H9 (cell line): ENCODE measurements around the gene EDEM1. TPM values are rescaled to one million over a fixed set of nuclear protein-coding genes. Genes with fewer than 3 reads are reported as not detected.

ENCODE experiments used
- DNase-seq: peaks from one replicate; pipeline ENCODE4 v3.0.0-alpha.2; 2017
- H2AFZ ChIP-seq: one replicate; pipeline ENCODE4 v1.6.1; 2013; ENCODE audit warnings: mild to moderate bottlenecking, low read length, control low read depth, moderate library complexity
- H2AK5ac ChIP-seq: 2 replicates; pipeline ENCODE4 v1.6.1; 2013; ENCODE audit warnings: low read length, control low read depth, mixed read lengths; ENCODE audit not compliant: insufficient read length
- H2BK120ac ChIP-seq: one replicate; pipeline ENCODE4 v1.6.1; 2013; ENCODE audit warnings: low read depth, mild to moderate bottlenecking, low read length, control low read depth, inconsistent platforms; ENCODE audit not compliant: poor library complexity, severe bottlenecking
- H2BK12ac ChIP-seq: 2 replicates; pipeline ENCODE4 v1.6.1; 2013; ENCODE audit warnings: low read length, control low read depth, mixed read lengths, low read depth; ENCODE audit not compliant: insufficient read length
- H2BK15ac ChIP-seq: 2 replicates; pipeline ENCODE4 v1.6.1; 2013; ENCODE audit warnings: low read depth, low read length, control low read depth
- H2BK20ac ChIP-seq: one replicate; pipeline ENCODE4 v1.6.1; 2013; ENCODE audit warnings: low read depth, mild to moderate bottlenecking, low read length, control low read depth, inconsistent platforms; ENCODE audit not compliant: poor library complexity, severe bottlenecking
- H2BK5ac ChIP-seq: 2 replicates; pipeline ENCODE4 v1.6.1; 2013; ENCODE audit warnings: low read length, control low read depth, mixed read lengths; ENCODE audit not compliant: insufficient read length
- H3K14ac ChIP-seq: 2 replicates; pipeline ENCODE4 v1.6.1; 2013; ENCODE audit warnings: low read length, control low read depth; ENCODE audit not compliant: insufficient read depth
- H3K18ac ChIP-seq: 2 replicates; pipeline ENCODE4 v1.6.1; 2013; ENCODE audit warnings: low read depth, mild to moderate bottlenecking, mixed read lengths, low read length, control low read depth; ENCODE audit not compliant: insufficient read length
- H3K23ac ChIP-seq: 2 replicates; pipeline ENCODE4 v1.6.1; 2013; ENCODE audit warnings: low read length, control low read depth, mixed read lengths, low read depth; ENCODE audit not compliant: insufficient read length
- H3K23me2 ChIP-seq: 2 replicates; pipeline ENCODE4 v1.6.1; 2013; ENCODE audit warnings: low read depth, mild to moderate bottlenecking, mixed read lengths, low read length, control low read depth; ENCODE audit not compliant: insufficient read length, poor library complexity, severe bottlenecking
- H3K27ac ChIP-seq: 2 replicates; pipeline ENCODE4 v1.5.1; 2013; ENCODE audit warnings: low read length, control low read depth, mixed read lengths, low read depth; ENCODE audit not compliant: insufficient read length
- H3K27me3 ChIP-seq: 2 replicates; pipeline ENCODE4 v1.6.1; 2013; ENCODE audit warnings: low read length, control low read depth, inconsistent platforms; ENCODE audit not compliant: insufficient read depth
- H3K4ac ChIP-seq: 2 replicates; pipeline ENCODE4 v1.6.1; 2013; ENCODE audit warnings: low read depth, mild to moderate bottlenecking, control low read depth, inconsistent platforms, low read length, moderate library complexity
- H3K4me1 ChIP-seq: 2 replicates; pipeline ENCODE4 v1.6.1; 2013; ENCODE audit warnings: low read length, control low read depth, inconsistent platforms; ENCODE audit not compliant: insufficient read depth
- H3K4me2 ChIP-seq: 2 replicates; pipeline ENCODE4 v1.6.1; 2013; ENCODE audit warnings: low read length, control low read depth, mixed read lengths; ENCODE audit not compliant: insufficient read length, insufficient read depth
- H3K56ac ChIP-seq: 2 replicates; pipeline ENCODE4 v1.6.1; 2013; ENCODE audit warnings: low read depth, mild to moderate bottlenecking, mixed read lengths, low read length, control low read depth; ENCODE audit not compliant: insufficient read length
- H3K79me1 ChIP-seq: 2 replicates; pipeline ENCODE4 v1.6.1; 2013; ENCODE audit warnings: low read depth, mild to moderate bottlenecking, moderate library complexity, low read length, control low read depth, inconsistent platforms; ENCODE audit not compliant: insufficient read depth, poor library complexity, severe bottlenecking
- H3K79me2 ChIP-seq: 2 replicates; pipeline ENCODE4 v1.6.1; 2013; ENCODE audit warnings: low read length, control low read depth, inconsistent platforms; ENCODE audit not compliant: insufficient read depth
- H3K9ac ChIP-seq: 2 replicates; pipeline ENCODE4 v1.6.1; 2013; ENCODE audit warnings: low read length, control low read depth, mixed read lengths; ENCODE audit not compliant: insufficient read length; ENCODE audit errors: extremely low read depth
- H3K9me3 ChIP-seq: one replicate; pipeline ENCODE4 v1.6.1; 2013; ENCODE audit warnings: low read depth, low read length, inconsistent platforms; ENCODE audit not compliant: control insufficient read depth
- H3T11ph ChIP-seq: one replicate; pipeline ENCODE4 v1.6.1; 2013; ENCODE audit warnings: mild to moderate bottlenecking, low read length, control low read depth, inconsistent platforms
- H4K20me1 ChIP-seq: one replicate; pipeline ENCODE4 v1.6.1; 2013; ENCODE audit not compliant: control insufficient read depth, insufficient read length, insufficient read depth
- H4K5ac ChIP-seq: 2 replicates; pipeline ENCODE4 v1.6.1; 2013; ENCODE audit warnings: low read depth, mild to moderate bottlenecking, mixed read lengths, low read length, control low read depth; ENCODE audit not compliant: insufficient read length
- H4K8ac ChIP-seq: replicated peaks from 2 replicates; pipeline ENCODE4 v1.6.1; 2013; ENCODE audit warnings: low read length, control low read depth, mixed read lengths, low read depth; ENCODE audit not compliant: insufficient read length
- H4K91ac ChIP-seq: 2 replicates; pipeline ENCODE4 v1.6.1; 2013; ENCODE audit warnings: low read depth, mild to moderate bottlenecking, moderate library complexity, mixed read lengths, low read length, control low read depth; ENCODE audit not compliant: insufficient read length
- H3K27ac Mint-ChIP-seq, 3 experiments: 2 replicates in 2 of 3; 3 replicates in 1 of 3; pipeline ENCODE4 v1.8.0; 2020 to 2021; ENCODE audit warnings: mixed read lengths in 3 of 3, mild to moderate bottlenecking in 1 of 3, moderate library complexity in 1 of 3
- H3K27me3 Mint-ChIP-seq: 2 replicates; pipeline ENCODE4 v1.8.0; 2021; ENCODE audit warnings: low read depth, mild to moderate bottlenecking, moderate library complexity, mixed read lengths
- H3K36me3 Mint-ChIP-seq, 3 experiments: 2 replicates in 2 of 3; 3 replicates in 1 of 3; pipeline ENCODE4 v1.8.0; 2020 to 2021; ENCODE audit warnings: low read depth in 3 of 3, mixed read lengths in 3 of 3; ENCODE audit not compliant: insufficient read depth in 1 of 3
- H3K4me1 Mint-ChIP-seq, 2 experiments: 2 replicates each; pipeline ENCODE4 v1.8.0; 2020; ENCODE audit warnings: mixed read lengths in 2 of 2
- H3K4me3 Mint-ChIP-seq, 2 experiments: 2 replicates in 1 of 2; 3 replicates in 1 of 2; pipeline ENCODE4 v1.8.0; 2020 to 2021; ENCODE audit warnings: mild to moderate bottlenecking in 2 of 2, mixed read lengths in 2 of 2, moderate library complexity in 1 of 2
- H3K9me3 Mint-ChIP-seq, 2 experiments: 2 replicates in 1 of 2; 3 replicates in 1 of 2; pipeline ENCODE4 v1.8.0; 2020; ENCODE audit warnings: mild to moderate bottlenecking in 2 of 2, mixed read lengths in 2 of 2, moderate library complexity in 1 of 2
- WGBS: extraction: QIAGEN DNeasy Blood & Tissue Kit; methylation state at CpG from one replicate; pipeline ENCODE4 v1.1.7; 2013; ENCODE audit warnings: missing lambda C conversion rate, low lambda C conversion rate, mixed read lengths; ENCODE audit not compliant: insufficient read length; ENCODE audit errors: extremely low coverage; 5-methylcytosine and 5-hydroxymethylcytosine counted together
- total RNA-seq: library from RNA; stranded (reverse); gene quantifications from 2 replicates; pipeline ENCODE4 v1.2.1, GENCODE V29; 2021
- TF ChIP-seq, protein P1 (sequence below): fragments of 200-600 bp; sonication (generic); conservative IDR thresholded peaks from 3 replicates; pipeline ENCODE4 v1.8.0; 2021; ENCODE audit warnings: antibody characterized with exemption, mild to moderate bottlenecking

The EDEM1 gene
- total RNA-seq, 1 experiment from 2014 or later = 11.7 TPM

DNA sequence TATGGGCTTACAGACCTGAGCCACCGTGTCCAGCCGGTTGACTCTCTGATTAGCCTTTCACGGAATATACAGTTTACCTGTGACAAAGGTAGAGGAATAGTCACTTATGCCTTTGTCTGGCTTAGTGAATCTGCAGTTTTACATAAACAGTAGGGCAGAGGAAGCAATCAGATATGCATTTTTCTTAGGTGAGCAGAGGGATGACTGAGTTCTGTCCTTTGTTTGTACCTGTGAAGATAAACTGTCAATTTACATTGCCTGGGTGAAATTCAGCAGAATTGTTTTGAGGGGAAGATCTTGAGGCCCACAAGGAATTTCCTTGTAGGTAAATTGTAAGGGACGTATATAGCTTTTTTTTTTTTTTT is 10.8 kb downstream of the EDEM1 start:
- no peak overlapping the region for H2AFZ ChIP-seq
- no peaks in the 10 kb centered on the region for H3K23me2 ChIP-seq
- no peaks in the 10 kb centered on the region for H4K20me1 ChIP-seq
- H3K79me1 ChIP-seq = peaks cover 4% of the 10 kb centered on the region
- peaks cover 40 to 48% (median 42%) of the 10 kb centered on the region in 3 experiments for H3K36me3 Mint-ChIP-seq
- no peaks in the 10 kb centered on the region for H3K9me3 ChIP-seq
- no peak for DNase-seq
- H3K14ac ChIP-seq = no peak overlapping the region
- H4K8ac ChIP-seq = no peak overlapping the region
- H2BK15ac ChIP-seq = no peak overlapping the region
- H3K27ac Mint-ChIP-seq = peak overlapping the region in 2 of 3 experiments; percentile 25 to 45; a peak in 3 of 7 replicates
- H3K56ac ChIP-seq = no peak overlapping the region
- no peaks in the 10 kb centered on the region for H3K79me2 ChIP-seq
- TF ChIP-seq, protein P1, sequence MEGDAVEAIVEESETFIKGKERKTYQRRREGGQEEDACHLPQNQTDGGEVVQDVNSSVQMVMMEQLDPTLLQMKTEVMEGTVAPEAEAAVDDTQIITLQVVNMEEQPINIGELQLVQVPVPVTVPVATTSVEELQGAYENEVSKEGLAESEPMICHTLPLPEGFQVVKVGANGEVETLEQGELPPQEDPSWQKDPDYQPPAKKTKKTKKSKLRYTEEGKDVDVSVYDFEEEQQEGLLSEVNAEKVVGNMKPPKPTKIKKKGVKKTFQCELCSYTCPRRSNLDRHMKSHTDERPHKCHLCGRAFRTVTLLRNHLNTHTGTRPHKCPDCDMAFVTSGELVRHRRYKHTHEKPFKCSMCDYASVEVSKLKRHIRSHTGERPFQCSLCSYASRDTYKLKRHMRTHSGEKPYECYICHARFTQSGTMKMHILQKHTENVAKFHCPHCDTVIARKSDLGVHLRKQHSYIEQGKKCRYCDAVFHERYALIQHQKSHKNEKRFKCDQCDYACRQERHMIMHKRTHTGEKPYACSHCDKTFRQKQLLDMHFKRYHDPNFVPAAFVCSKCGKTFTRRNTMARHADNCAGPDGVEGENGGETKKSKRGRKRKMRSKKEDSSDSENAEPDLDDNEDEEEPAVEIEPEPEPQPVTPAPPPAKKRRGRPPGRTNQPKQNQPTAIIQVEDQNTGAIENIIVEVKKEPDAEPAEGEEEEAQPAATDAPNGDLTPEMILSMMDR = no peak
- peak overlapping the region; percentile 45 for H3T11ph ChIP-seq
- H3K4me1 Mint-ChIP-seq = peaks cover 19 to 23% of the 10 kb centered on the region in 2 experiments
- H3K27ac ChIP-seq = peak overlapping the region; percentile 94
- no peak overlapping the region for H3K4me2 ChIP-seq
- no peaks in the 10 kb centered on the region for H3K27me3 Mint-ChIP-seq
- no peak overlapping the region for H2AK5ac ChIP-seq
- no peak overlapping the region for H3K23ac ChIP-seq
- H3K9ac ChIP-seq = no peak overlapping the region
- no peak overlapping the region for H4K91ac ChIP-seq
- no peak overlapping the region for H3K4me3 Mint-ChIP-seq
- H3K4ac ChIP-seq = no peak overlapping the region
- WGBS = no CpG with 5 or more reads among the region's 4 CpGs
- no peak overlapping the region for H2BK120ac ChIP-seq
- H3K18ac ChIP-seq = no peak overlapping the region
- H2BK5ac ChIP-seq = no peak overlapping the region
- peaks cover 2% of the 10 kb centered on the region; the same call in 1 of the 2 replicates for H3K4me1 ChIP-seq
- H4K5ac ChIP-seq = no peak overlapping the region
- H3K27me3 ChIP-seq = no peaks in the 10 kb centered on the region
- no peaks in the 10 kb centered on the region for H3K9me3 Mint-ChIP-seq
- peak overlapping the region; percentile 60 for H2BK20ac ChIP-seq
- no peak overlapping the region for H2BK12ac ChIP-seq
